ENCODE measurements around the gene MRGPRD. TPM values are rescaled to one million over a fixed set of nuclear protein-coding genes. Genes with fewer than 3 reads are reported as not detected.

Gene MRGPRD
- total and polyA plus RNA-seq, 2 donors (not counting 1 experiment from before 2014, with no cell fraction given) = not detected

DNA sequence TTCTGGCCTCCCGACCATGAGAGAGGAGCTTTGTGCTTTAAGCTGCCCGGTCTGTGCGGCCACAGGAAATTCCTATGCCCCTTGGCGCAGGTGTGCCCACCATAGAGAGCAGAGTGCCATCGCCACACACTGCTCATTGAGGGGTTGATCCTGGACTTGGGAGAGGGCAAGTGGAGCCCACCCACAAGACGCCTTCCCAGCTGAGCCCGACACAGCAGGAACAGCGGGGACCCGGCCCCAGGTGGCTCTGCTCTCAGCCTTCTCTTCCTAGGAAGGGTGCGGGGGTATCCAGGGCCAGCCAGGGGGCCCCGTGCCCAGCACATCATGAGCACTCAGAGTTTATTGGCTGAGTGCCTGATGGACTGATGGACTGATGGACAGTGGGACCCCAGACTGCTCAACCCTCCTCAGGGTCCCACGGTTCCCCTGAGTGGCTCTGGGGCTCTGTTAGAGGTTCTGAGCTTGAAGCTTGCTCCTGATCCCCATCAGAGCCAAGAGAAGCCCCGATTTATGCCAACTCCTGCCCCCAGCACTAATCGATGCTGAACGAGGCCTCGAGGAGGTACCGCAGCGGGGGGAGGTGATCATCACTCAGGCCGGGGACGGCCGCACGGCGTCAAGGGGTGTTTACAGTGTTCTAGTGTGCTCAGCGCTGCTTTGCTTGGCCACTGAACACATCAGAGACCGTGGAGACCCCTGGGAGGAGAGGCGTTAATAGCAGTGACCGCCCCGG is 13.5 kb upstream of the MRGPRD start:
- Histone ChIP-seq H3K36me3 (ENCODE audit: control insufficient read depth, insufficient read depth, low read length) (no peaks in the 10 kb centered on the region), H3K79me2 (ENCODE audit: control insufficient read depth, insufficient read depth, low read length) (no peaks in the 10 kb centered on the region), H3K9ac (ENCODE audit: insufficient read depth, low read length) (no peak overlapping the region), H4K20me1 (ENCODE audit: control insufficient read depth, extremely low read depth, insufficient read depth, low read length) (no peaks in the 10 kb centered on the region), H3K4me1 (ENCODE audit: control insufficient read depth, extremely low read depth, insufficient read depth, low read length) (peaks cover 4% of the 10 kb centered on the region), H3K4me3 (replicated peaks in 1 of 4; ENCODE audit: control extremely low read depth in 1 of 4, insufficient read depth in 1 of 4, low read depth in 3 of 4, low read length in 4 of 4) (no peak overlapping the region), H2AFZ (ENCODE audit: low read length) (no peak overlapping the region), H3K27me3 (ENCODE audit: control insufficient read depth, insufficient read depth, low read length) (no peaks in the 10 kb centered on the region), H3K9me3 (ENCODE audit: control insufficient read depth, insufficient read depth, low read depth, low read length) (no peaks in the 10 kb centered on the region), H3K27ac (ENCODE audit: insufficient read depth, low read length) (no peak overlapping the region), H3K4me2 (ENCODE audit: extremely low read depth, insufficient read depth, low read length) (no peak overlapping the region)
- TF ChIP-seq EZH2 (IDR thresholded peaks at IDR 0.05; ENCODE audit: low read length, missing control alignments) = no peak
- TF ChIP-seq, protein P1, sequence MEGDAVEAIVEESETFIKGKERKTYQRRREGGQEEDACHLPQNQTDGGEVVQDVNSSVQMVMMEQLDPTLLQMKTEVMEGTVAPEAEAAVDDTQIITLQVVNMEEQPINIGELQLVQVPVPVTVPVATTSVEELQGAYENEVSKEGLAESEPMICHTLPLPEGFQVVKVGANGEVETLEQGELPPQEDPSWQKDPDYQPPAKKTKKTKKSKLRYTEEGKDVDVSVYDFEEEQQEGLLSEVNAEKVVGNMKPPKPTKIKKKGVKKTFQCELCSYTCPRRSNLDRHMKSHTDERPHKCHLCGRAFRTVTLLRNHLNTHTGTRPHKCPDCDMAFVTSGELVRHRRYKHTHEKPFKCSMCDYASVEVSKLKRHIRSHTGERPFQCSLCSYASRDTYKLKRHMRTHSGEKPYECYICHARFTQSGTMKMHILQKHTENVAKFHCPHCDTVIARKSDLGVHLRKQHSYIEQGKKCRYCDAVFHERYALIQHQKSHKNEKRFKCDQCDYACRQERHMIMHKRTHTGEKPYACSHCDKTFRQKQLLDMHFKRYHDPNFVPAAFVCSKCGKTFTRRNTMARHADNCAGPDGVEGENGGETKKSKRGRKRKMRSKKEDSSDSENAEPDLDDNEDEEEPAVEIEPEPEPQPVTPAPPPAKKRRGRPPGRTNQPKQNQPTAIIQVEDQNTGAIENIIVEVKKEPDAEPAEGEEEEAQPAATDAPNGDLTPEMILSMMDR (conservative IDR thresholded peaks at IDR 0.05 in 1 of 2, IDR thresholded peaks at IDR 0.05 in 1 of 2; ENCODE audit: low read depth in 1 of 2, low read length in 2 of 2) = no peak
- no peak for DNase-seq (ENCODE audit: low read depth in 2 of 2)

- no peak for DNase-seq (ENCODE audit: low read depth in 2 of 2)
- TF ChIP-seq EZH2 (IDR thresholded peaks at IDR 0.05; ENCODE audit: low read length, missing control alignments) = no peak
- TF ChIP-seq, protein P1 (conservative IDR thresholded peaks at IDR 0.05 in 1 of 2, IDR thresholded peaks at IDR 0.05 in 1 of 2; ENCODE audit: low read depth in 1 of 2, low read length in 2 of 2) = no peak
Measured at GRCh38 chr11:68993546-68993945, 12.8 kb upstream of the MRGPRD start.

GRCh38 chr11:68992743-68993255 is 12.0 kb upstream of the MRGPRD start:
- no peaks in the 10 kb centered on the region for H3K79me2 ChIP-seq (ENCODE audit: control insufficient read depth, insufficient read depth, low read length)
- no peak for DNase-seq (ENCODE audit: low read depth in 2 of 2)
- no peaks in the 10 kb centered on the region for H3K4me1 ChIP-seq (ENCODE audit: control insufficient read depth, extremely low read depth, insufficient read depth, low read length)
- H3K4me2 ChIP-seq (ENCODE audit: extremely low read depth, insufficient read depth, low read length) = no peak overlapping the region
- H4K20me1 ChIP-seq (ENCODE audit: control insufficient read depth, extremely low read depth, insufficient read depth, low read length) = no peaks in the 10 kb centered on the region
- H3K9ac ChIP-seq (ENCODE audit: insufficient read depth, low read length) = no peak overlapping the region
- TF ChIP-seq, protein P1 (conservative IDR thresholded peaks at IDR 0.05 in 1 of 2, IDR thresholded peaks at IDR 0.05 in 1 of 2; ENCODE audit: low read depth in 1 of 2, low read length in 2 of 2) = no peak
- no peak for TF ChIP-seq EZH2 (IDR thresholded peaks at IDR 0.05; ENCODE audit: low read length, missing control alignments)
- no peak overlapping the region for H3K4me3 ChIP-seq (replicated peaks in 1 of 4; ENCODE audit: control extremely low read depth in 1 of 4, insufficient read depth in 1 of 4, low read depth in 3 of 4, low read length in 4 of 4)
- no peak overlapping the region for H3K27ac ChIP-seq (ENCODE audit: insufficient read depth, low read length)
- H3K27me3 ChIP-seq (ENCODE audit: control insufficient read depth, insufficient read depth, low read length) = no peaks in the 10 kb centered on the region
- no peaks in the 10 kb centered on the region for H3K9me3 ChIP-seq (ENCODE audit: control insufficient read depth, insufficient read depth, low read depth, low read length)
- no peak overlapping the region for H2AFZ ChIP-seq (ENCODE audit: low read length)
- no peaks in the 10 kb centered on the region for H3K36me3 ChIP-seq (ENCODE audit: control insufficient read depth, insufficient read depth, low read length)

More at GRCh38 chr11:68993546-68993945, 12.8 kb upstream of the MRGPRD start:
- H3K9me3 ChIP-seq (ENCODE audit: control insufficient read depth, insufficient read depth, low read depth, low read length) = no peaks in the 10 kb centered on the region
- no peaks in the 10 kb centered on the region for H3K27me3 ChIP-seq (ENCODE audit: control insufficient read depth, insufficient read depth, low read length)
- H3K9ac ChIP-seq (ENCODE audit: insufficient read depth, low read length) = no peak overlapping the region
- no peaks in the 10 kb centered on the region for H3K36me3 ChIP-seq (ENCODE audit: control insufficient read depth, insufficient read depth, low read length)
- H3K79me2 ChIP-seq (ENCODE audit: control insufficient read depth, insufficient read depth, low read length) = no peaks in the 10 kb centered on the region
- peaks cover 4% of the 10 kb centered on the region for H3K4me1 ChIP-seq (ENCODE audit: control insufficient read depth, extremely low read depth, insufficient read depth, low read length)
- no peak overlapping the region for H3K4me2 ChIP-seq (ENCODE audit: extremely low read depth, insufficient read depth, low read length)
- H2AFZ ChIP-seq (ENCODE audit: low read length) = no peak overlapping the region
- H4K20me1 ChIP-seq (ENCODE audit: control insufficient read depth, extremely low read depth, insufficient read depth, low read length) = no peaks in the 10 kb centered on the region
- H3K27ac ChIP-seq (ENCODE audit: insufficient read depth, low read length) = no peak overlapping the region
- H3K4me3 ChIP-seq (replicated peaks in 1 of 4; ENCODE audit: control extremely low read depth in 1 of 4, insufficient read depth in 1 of 4, low read depth in 3 of 4, low read length in 4 of 4) = no peak overlapping the region

All from fibroblast of lung (primary cell).